LNCaP clone FGC (cell line): ENCODE data around the gene CEP192.
"Not testable (repeated sequence)": the region's sequence is repeated elsewhere in the genome, so short reads cannot be mapped to it uniquely, and the experiment has no call there.

Source experiments
- DNase-seq: peaks from one replicate; pipeline ENCODE4 v3.0.0-alpha.2; 2011; ENCODE audit warnings: low read depth
- H3K4me3 ChIP-seq: 2 replicates; pipeline ENCODE4 v1.5.1; 2011; ENCODE audit warnings: mild to moderate bottlenecking, low read depth, low read length, control low read depth
- CTCF ChIP-seq: IDR thresholded peaks from 2 replicates; pipeline ENCODE4 v1.5.1; 2012; ENCODE audit warnings: mild to moderate bottlenecking; ENCODE audit not compliant: control insufficient read depth, insufficient read depth; ENCODE audit errors: extremely low read depth

The CEP192 gene

GRCh38 chr18:13076886-13077285 is 85.7 kb downstream of the CEP192 start:
- H3K4me3 ChIP-seq = no peak overlapping the region
- no peak for TF ChIP-seq CTCF
- peak; percentile 10 for DNase-seq

- H3K4me3 ChIP-seq = no peak overlapping the region
- no peak for TF ChIP-seq CTCF
- no peak for DNase-seq
These were observed 86.3 kb downstream of the CEP192 start for GRCh38 chr18:13077473-13077872.

DNA sequence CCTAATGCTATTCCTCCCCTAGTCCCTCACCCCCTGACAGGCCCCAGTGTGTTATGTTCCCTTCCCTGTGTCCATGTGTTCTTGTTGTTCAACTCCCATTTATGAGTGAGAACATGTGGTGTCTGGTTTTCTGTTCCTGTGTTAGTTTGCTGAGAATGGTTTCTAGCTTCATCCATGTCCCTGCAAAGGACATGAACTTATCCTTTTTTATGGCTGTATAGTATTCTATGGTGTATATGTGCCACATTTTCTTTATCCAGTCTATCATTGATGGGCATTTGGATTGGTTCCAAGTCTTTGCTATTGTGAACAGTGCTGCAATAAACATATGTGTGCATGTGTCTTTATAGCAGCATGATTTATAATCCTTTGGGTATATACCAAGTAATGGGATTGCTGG is 86.9 kb downstream of the CEP192 start:
- DNase-seq, H3K4me3 ChIP-seq: not testable (repeated sequence)

DNA sequence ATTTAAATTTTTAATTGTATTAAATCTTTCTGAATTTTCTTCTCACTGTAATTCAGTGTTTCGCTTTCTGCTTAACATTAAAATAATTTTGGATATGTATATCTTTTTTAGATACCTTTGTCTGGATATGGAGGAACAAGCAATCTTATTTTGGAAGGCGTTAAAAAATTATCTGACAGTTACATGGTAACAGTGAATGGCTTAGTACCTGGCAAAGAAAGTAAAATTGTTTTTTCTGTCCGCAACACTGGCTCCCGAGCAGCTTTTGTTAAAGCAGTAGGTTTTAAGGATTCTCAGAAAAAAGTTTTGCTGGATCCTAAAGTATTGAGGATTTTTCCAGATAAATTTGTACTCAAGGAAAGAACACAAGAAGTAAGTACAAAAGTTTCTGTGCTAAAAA is 95.7 kb downstream of the CEP192 start:
- H3K4me3 ChIP-seq = no peak overlapping the region
- no peak for DNase-seq
- TF ChIP-seq CTCF = no peak

GRCh38 chr18:13095466-13095865 is 104.3 kb downstream of the CEP192 start:
- H3K4me3 ChIP-seq = no peak overlapping the region
- no peak for TF ChIP-seq CTCF
- no peak for DNase-seq

DNA sequence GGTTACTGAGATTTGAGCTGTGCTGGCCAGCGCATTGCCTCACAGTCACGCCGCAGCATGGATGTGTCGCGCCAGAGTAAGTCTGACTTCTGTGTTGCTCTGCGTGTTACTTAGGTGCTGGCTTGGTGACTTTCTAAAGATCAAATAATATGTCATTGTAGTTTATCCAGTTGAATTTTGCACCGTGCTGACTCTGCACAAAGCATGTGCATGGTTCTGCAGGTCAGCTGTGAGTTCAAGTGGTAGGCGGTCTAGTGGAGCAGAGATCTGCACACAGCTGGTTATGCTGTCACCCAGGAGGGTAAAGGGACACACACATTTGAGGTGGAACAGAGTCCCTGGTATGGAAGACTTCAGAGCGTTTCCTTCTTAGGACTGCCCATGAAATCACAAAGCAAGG is 105.1 kb downstream of the CEP192 start:
- TF ChIP-seq CTCF = no peak
- DNase-seq = no peak
- no peak overlapping the region for H3K4me3 ChIP-seq

DNA sequence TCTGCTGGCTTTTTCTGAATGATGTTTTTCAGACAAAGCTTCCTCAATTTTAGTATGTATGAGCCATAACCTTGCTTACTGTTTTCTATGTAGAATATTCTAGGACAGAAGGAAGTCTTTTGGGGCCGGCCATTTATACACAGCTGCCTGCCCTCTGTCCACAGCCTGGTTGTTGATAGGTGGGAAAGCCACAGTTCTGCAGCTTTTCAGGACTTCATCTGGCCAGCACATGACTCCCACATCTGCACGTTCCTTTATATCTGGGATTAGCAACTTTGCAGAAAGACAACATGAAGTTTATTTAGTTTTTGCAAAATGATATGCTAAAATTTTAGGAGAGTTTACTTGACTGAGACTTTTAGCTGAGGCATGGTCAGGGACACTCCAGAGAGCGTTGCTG is 105.6 kb downstream of the CEP192 start:
- no peak for DNase-seq
- no peak overlapping the region for H3K4me3 ChIP-seq
- no peak for TF ChIP-seq CTCF

GRCh38 chr18:13098104-13098503 is 106.9 kb downstream of the CEP192 start:
- H3K4me3 ChIP-seq = not testable (repeated sequence)

More at GRCh38 chr18:13098104-13098503, 106.9 kb downstream of the CEP192 start:
- not testable (repeated sequence) for DNase-seq
